HG02623 (cell line): ENCODE measurements around the gene PEX26.
"Not testable (repeated sequence)": the region's sequence is repeated elsewhere in the genome, so short reads cannot be mapped to it uniquely, and the experiment has no call there.

Experiments used
- ATAC-seq: cut with Tn5 transposase; IDR thresholded peaks from one replicate; pipeline ENCODE4 v1.9.1; 2021; ENCODE audit warnings: moderate library complexity; ENCODE audit not compliant: unreplicated experiment

The PEX26 gene

GRCh38 chr22:18077639-18078328, at the start of gene PEX26:
Gene PEX26 (plus strand): TSS chr22:18077990. CDS start chr22:18078377, 387 bp downstream.
- peak; percentile 91 for ATAC-seq

GRCh38 chr22:18028817-18029527, 48.8 kb upstream of the PEX26 start:
- ATAC-seq: no peak

GRCh38 chr22:18029686-18030267, 48.0 kb upstream of the PEX26 start:
- ATAC-seq: no peak

GRCh38 chr22:18031695-18032454, 45.9 kb upstream of the PEX26 start:
- no peak for ATAC-seq

GRCh38 chr22:18032455-18033101, 45.2 kb upstream of the PEX26 start:
- ATAC-seq: no peak

GRCh38 chr22:18033204-18033998, 44.4 kb upstream of the PEX26 start:
- no peak for ATAC-seq

GRCh38 chr22:18034076-18034475, 43.7 kb upstream of the PEX26 start:
- ATAC-seq: no peak

GRCh38 chr22:18035751-18036150, 42.0 kb upstream of the PEX26 start:
- no peak for ATAC-seq

GRCh38 chr22:18040898-18041297, 36.9 kb upstream of the PEX26 start:
- not testable (repeated sequence) for ATAC-seq

GRCh38 chr22:18042685-18043084, 35.1 kb upstream of the PEX26 start:
- ATAC-seq: no peak

- ATAC-seq: no peak
Observed at GRCh38 chr22:18044548-18045271, 33.1 kb upstream of the PEX26 start.

- ATAC-seq: no peak
Observed at GRCh38 chr22:18045794-18046193, 32.0 kb upstream of the PEX26 start.

- no peak for ATAC-seq
Observed at GRCh38 chr22:18048041-18048440, 29.7 kb upstream of the PEX26 start.

GRCh38 chr22:18048441-18048898, 29.3 kb upstream of the PEX26 start:
- no peak for ATAC-seq

- no peak for ATAC-seq
Observed at GRCh38 chr22:18050065-18050464, 27.7 kb upstream of the PEX26 start.

GRCh38 chr22:18051113-18051512, 26.7 kb upstream of the PEX26 start:
- ATAC-seq: not testable (repeated sequence)

- ATAC-seq: not testable (repeated sequence)
Observed at GRCh38 chr22:18053216-18053946, 24.4 kb upstream of the PEX26 start.

- no peak for ATAC-seq
Observed at GRCh38 chr22:18055619-18056160, 22.1 kb upstream of the PEX26 start.
